HL-60/S4 treated with phorbol 12-myristate 13-acetate at 8.2 ng/mL for 4 days and 3 days (cell line): ENCODE results near the gene USP2.

Experiments used
- in situ Hi-C: fragments of 300-500 bp; cut with MboI; formaldehyde crosslinking; loops from 2 replicates; pipeline ENCODE4 v1.15.0; 2022; ENCODE audit warnings: low sequenced_read_pairs

The USP2 gene

GRCh38 chr11:119377961-119378667 is 3.4 kb downstream of the USP2 start:
- in situ Hi-C loops = no loop called here

- in situ Hi-C loops = no loop called here
Measured at GRCh38 chr11:119377112-119377901, 4.2 kb downstream of the USP2 start.

GRCh38 chr11:119376197-119376847 is 5.2 kb downstream of the USP2 start:
- in situ Hi-C loops = no loop called here

GRCh38 chr11:119375337-119376196 is 5.9 kb downstream of the USP2 start:
- in situ Hi-C loops = no loop called here

- in situ Hi-C loops = no loop called here
Measured at GRCh38 chr11:119374632-119375336, 6.7 kb downstream of the USP2 start.

- in situ Hi-C loops = no loop called here
Measured at GRCh38 chr11:119373921-119374631, 7.4 kb downstream of the USP2 start.

GRCh38 chr11:119373059-119373920 is 8.2 kb downstream of the USP2 start:
- in situ Hi-C loops = no loop called here

GRCh38 chr11:119372260-119373058 is 9.0 kb downstream of the USP2 start:
- in situ Hi-C loops = no loop called here

GRCh38 chr11:119371778-119372182 is 9.7 kb downstream of the USP2 start:
- in situ Hi-C loops = no loop called here

GRCh38 chr11:119371067-119371601 is 10.4 kb downstream of the USP2 start:
- in situ Hi-C loops = no loop called here

GRCh38 chr11:119370486-119371046 is 10.9 kb downstream of the USP2 start:
- in situ Hi-C loops = no loop called here

- in situ Hi-C loops = no loop called here
Measured at GRCh38 chr11:119369132-119369925, 12.2 kb downstream of the USP2 start.

GRCh38 chr11:119368121-119369034 is 13.1 kb downstream of the USP2 start:
- in situ Hi-C loops = no loop called here

GRCh38 chr11:119367661-119368120 is 13.8 kb downstream of the USP2 start:
- in situ Hi-C loops = no loop called here
